HL-60 (cell line): ENCODE data around the gene CCT8.

Source experiments
- DNase-seq, 2 experiments: peaks; one replicate each; pipeline ENCODE4 v3.0.0-alpha.2; 2010 to 2020; ENCODE audit warnings: low read depth in 1 of 2, low spot score in 1 of 2
- H3K27ac ChIP-seq: fragments of 250-450 bp; sonication (Bioruptor Pico); replicated peaks from 2 replicates; pipeline ENCODE4 v1.5.1; 2020; ENCODE audit warnings: mild to moderate bottlenecking, moderate library complexity
- H3K27me3 ChIP-seq: fragments of 250-450 bp; sonication (Bioruptor Pico); 2 replicates; pipeline ENCODE4 v1.5.1; 2021; ENCODE audit warnings: mild to moderate bottlenecking, moderate library complexity; ENCODE audit not compliant: insufficient read depth, poor library complexity, severe bottlenecking
- H3K4me3 ChIP-seq: replicated peaks from 2 replicates; pipeline ENCODE4 v1.5.1; 2011; ENCODE audit warnings: mild to moderate bottlenecking, control low read depth, low read length; ENCODE audit not compliant: insufficient read depth
- GABPA ChIP-seq: IDR thresholded peaks from 2 replicates; pipeline ENCODE4 v1.6.1; 2012; ENCODE audit warnings: low read depth
- POLR2AphosphoS5 ChIP-seq: IDR thresholded peaks from 2 replicates; pipeline ENCODE4 v1.6.1; 2012; ENCODE audit warnings: low read depth
- SPI1 ChIP-seq: IDR thresholded peaks from 2 replicates; pipeline ENCODE4 v1.6.1; 2012; ENCODE audit warnings: low read depth, mild to moderate bottlenecking, borderline replicate concordance
- TF ChIP-seq, protein P1 (sequence below): IDR thresholded peaks from one replicate; pipeline ENCODE4 v1.5.1; 2011; ENCODE audit warnings: low read length, control low read depth, inconsistent platforms; ENCODE audit not compliant: insufficient read depth
- TF ChIP-seq, protein P2 (sequence below): IDR thresholded peaks from 2 replicates; pipeline ENCODE4 v1.6.1; 2012; ENCODE audit warnings: low read depth; ENCODE audit not compliant: insufficient replicate concordance

CCT8 gene

DNA sequence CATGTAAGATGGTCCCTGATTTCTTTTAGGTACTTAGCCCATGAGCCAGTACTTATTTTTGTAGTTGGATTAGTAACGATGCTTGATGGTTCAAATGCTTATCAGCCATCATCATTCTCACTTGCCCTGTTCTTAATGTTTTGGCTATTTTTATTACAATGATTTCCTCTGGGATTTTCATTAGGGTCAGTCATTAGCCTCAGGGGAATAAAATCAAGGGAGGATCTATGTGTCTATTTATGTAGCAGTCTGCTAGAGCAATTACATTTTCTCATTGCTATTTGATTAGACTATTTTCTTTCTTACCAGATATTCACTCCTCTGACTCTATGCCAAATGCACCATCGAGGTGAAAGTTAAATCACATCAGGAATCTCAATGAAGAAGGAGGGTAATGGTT, 10.9 kb upstream of the CCT8 start:
- DNase-seq = no peak
- Histone ChIP-seq H3K4me3 (no peak overlapping the region), H3K27ac (no peak overlapping the region), H3K27me3 (no peaks in the 10 kb centered on the region)
- TF ChIP-seq SPI1 = no peak
- no peak for TF ChIP-seq GABPA
- TF ChIP-seq, protein P1, sequence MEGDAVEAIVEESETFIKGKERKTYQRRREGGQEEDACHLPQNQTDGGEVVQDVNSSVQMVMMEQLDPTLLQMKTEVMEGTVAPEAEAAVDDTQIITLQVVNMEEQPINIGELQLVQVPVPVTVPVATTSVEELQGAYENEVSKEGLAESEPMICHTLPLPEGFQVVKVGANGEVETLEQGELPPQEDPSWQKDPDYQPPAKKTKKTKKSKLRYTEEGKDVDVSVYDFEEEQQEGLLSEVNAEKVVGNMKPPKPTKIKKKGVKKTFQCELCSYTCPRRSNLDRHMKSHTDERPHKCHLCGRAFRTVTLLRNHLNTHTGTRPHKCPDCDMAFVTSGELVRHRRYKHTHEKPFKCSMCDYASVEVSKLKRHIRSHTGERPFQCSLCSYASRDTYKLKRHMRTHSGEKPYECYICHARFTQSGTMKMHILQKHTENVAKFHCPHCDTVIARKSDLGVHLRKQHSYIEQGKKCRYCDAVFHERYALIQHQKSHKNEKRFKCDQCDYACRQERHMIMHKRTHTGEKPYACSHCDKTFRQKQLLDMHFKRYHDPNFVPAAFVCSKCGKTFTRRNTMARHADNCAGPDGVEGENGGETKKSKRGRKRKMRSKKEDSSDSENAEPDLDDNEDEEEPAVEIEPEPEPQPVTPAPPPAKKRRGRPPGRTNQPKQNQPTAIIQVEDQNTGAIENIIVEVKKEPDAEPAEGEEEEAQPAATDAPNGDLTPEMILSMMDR = no peak
- TF ChIP-seq, protein P2, sequence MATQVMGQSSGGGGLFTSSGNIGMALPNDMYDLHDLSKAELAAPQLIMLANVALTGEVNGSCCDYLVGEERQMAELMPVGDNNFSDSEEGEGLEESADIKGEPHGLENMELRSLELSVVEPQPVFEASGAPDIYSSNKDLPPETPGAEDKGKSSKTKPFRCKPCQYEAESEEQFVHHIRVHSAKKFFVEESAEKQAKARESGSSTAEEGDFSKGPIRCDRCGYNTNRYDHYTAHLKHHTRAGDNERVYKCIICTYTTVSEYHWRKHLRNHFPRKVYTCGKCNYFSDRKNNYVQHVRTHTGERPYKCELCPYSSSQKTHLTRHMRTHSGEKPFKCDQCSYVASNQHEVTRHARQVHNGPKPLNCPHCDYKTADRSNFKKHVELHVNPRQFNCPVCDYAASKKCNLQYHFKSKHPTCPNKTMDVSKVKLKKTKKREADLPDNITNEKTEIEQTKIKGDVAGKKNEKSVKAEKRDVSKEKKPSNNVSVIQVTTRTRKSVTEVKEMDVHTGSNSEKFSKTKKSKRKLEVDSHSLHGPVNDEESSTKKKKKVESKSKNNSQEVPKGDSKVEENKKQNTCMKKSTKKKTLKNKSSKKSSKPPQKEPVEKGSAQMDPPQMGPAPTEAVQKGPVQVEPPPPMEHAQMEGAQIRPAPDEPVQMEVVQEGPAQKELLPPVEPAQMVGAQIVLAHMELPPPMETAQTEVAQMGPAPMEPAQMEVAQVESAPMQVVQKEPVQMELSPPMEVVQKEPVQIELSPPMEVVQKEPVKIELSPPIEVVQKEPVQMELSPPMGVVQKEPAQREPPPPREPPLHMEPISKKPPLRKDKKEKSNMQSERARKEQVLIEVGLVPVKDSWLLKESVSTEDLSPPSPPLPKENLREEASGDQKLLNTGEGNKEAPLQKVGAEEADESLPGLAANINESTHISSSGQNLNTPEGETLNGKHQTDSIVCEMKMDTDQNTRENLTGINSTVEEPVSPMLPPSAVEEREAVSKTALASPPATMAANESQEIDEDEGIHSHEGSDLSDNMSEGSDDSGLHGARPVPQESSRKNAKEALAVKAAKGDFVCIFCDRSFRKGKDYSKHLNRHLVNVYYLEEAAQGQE = no peak
- no peak for TF ChIP-seq POLR2AphosphoS5

DNA sequence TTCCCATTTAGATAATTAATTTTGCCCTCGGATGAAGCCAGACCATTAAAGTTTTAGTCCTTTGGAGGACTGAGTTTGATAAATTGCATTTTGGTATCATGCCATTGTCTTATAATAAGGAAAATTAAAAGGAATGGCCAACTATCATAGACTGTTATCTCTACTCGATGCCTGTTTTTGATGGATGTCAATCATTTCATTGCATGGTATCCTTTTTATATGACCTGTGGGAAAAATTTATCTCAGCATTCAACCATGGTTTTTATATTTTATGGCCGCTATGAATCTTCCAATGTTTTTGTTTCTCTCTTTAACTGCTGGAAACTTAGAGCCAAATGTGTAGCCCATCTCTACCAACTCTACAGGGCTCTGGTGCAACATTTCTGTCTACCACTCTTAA, 9.9 kb upstream of the CCT8 start:
- no peak for TF ChIP-seq GABPA
- TF ChIP-seq POLR2AphosphoS5 = no peak
- no peak for TF ChIP-seq SPI1
- TF ChIP-seq, protein P1 = no peak
- TF ChIP-seq, protein P2 = no peak
- Histone ChIP-seq H3K27me3 (no peaks in the 10 kb centered on the region), H3K4me3 (no peak overlapping the region), H3K27ac (no peak overlapping the region)
- no peak for DNase-seq

DNA sequence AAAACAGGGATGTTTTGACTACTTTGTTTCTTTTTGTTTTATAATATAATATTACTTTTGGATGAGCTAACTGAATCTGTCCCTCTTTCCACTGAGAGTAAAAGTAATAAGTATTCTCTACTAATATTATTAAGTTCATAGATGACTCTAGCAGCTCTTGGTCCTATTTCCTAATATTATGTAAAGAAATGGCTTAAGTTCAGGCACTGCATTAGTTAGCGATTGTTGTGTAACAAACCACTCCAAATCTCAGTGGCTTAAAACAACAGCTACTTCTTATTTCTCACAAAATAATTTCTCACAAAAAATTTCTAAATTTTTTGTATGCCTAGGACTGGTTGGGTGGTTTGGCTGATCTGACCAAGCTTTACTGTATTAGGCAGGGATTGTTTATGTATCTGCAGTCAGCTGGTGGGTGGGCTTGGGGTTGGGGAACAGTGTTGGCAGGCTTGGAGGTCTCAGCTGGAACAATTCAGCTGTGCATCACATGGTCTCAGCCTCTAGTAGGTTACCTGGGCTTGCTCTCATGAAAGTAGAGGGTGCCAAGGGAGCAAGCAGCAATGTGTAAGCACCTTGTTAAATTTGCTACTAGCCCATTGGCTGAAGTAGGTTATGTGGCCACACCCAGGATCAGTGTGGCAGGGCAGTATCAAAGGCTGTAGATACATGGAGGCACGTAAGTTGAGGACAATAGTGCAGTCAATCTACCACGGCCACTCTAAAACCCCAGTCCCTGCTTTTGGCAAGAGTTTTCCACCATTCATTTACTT, 8.8 kb upstream of the CCT8 start:
- Histone ChIP-seq H3K27ac (no peak overlapping the region), H3K27me3 (no peaks in the 10 kb centered on the region), H3K4me3 (no peak overlapping the region)
- TF ChIP-seq, protein P1 = no peak
- no peak for TF ChIP-seq GABPA
- no peak for TF ChIP-seq SPI1
- TF ChIP-seq, protein P2 = no peak
- TF ChIP-seq POLR2AphosphoS5 = no peak
- DNase-seq = no peak
